ENCODE measurements around the gene UBAC1. TPM values are rescaled to one million over a fixed set of nuclear protein-coding genes. Genes with fewer than 3 reads are reported as not detected.

UBAC1 gene
- total RNA-seq (2022; extraction: Qiagen RNA extraction), result 29.3 to 39.1 TPM (median 35.6 TPM) in 5 replicates

GRCh38 chr9:135961277-135961715, at the start of gene UBAC1:
Gene UBAC1, minus strand, starts transcription at chr9:135961373. Its CDS starts 211 bp downstream, at chr9:135961162.

GRCh38 chr9:135907431-135908092, 53.6 kb downstream of the UBAC1 start, which contains the start of gene CAMSAP1:
Gene CAMSAP1, minus strand, starts transcription at chr9:135907546. Its CDS starts 387 bp downstream, at chr9:135907159.

Other genes with a start within 250 kb of the UBAC1 start
- gene CAMSAP1, start 53.8 kb downstream of the UBAC1 start, total RNA-seq (2022; extraction: Qiagen RNA extraction), result 20.5 to 22.9 TPM (median 21.5 TPM) in 5 replicates
- gene NACC2, start 133.9 kb upstream of the UBAC1 start, total RNA-seq (2022; extraction: Qiagen RNA extraction), result 22.1 to 39.3 TPM (median 34.7 TPM) in 5 replicates
- gene TMEM250, start 157.5 kb upstream of the UBAC1 start, total RNA-seq (2022; extraction: Qiagen RNA extraction), result 30.3 to 49.9 TPM (median 46.4 TPM) in 5 replicates
- 0.05 to 0.20 TPM (median 0.12 TPM) in 5 replicates for gene LHX3, start 243.8 kb upstream of the UBAC1 start, total RNA-seq (2022; extraction: Qiagen RNA extraction)

Measured in A549 treated with Mapracorat at 1 μM for 4 hours (cell line).